ENCODE data around the gene APOA1. TPM values are rescaled to one million over a fixed set of nuclear protein-coding genes. Genes with fewer than 3 reads are reported as not detected.
"Not testable (repeated sequence)": the region's sequence is repeated elsewhere in the genome, so short reads cannot be mapped to it uniquely, and the experiment has no call there.

APOA1 gene
- total RNA-seq, 1 donor from 2014 or later, result not detected

DNA sequence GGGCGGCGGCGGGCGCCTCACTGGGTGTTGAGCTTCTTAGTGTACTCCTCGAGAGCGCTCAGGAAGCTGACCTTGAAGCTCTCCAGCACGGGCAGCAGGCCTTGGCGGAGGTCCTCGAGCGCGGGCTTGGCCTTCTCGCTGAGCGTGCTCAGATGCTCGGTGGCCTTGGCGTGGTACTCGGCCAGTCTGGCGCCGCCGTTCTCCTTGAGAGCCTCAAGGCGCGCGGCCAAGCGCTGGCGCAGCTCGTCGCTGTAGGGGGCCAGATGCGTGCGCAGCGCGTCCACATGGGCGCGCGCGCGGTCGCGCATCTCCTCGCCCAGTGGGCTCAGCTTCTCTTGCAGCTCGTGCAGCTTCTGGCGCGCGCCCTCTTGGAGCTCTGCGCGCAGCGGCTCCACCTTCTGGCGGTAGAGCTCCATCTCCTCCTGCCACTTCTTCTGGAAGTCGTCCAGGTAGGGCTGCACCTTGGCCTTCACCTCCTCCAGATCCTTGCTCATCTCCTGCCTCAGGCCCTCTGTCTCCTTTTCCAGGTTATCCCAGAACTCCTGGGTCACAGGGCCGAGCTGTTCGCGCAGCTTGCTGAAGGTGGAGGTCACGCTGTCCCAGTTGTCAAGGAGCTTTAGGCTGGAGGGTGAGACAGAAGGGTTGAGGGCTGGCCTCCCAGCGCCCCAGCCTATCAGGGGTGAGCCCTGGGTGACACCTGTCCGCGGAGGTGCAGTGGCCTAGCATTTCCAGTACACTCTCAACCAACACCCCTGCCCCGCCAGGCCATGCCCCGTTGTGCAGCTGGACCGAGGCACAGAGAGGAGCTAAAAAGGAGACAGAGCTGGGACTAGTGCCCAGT, 1.4 kb downstream of the APOA1 start:
- Mint-ChIP-seq H3K4me1 (peaks cover 11% of the 10 kb centered on the region), H3K36me3 (ENCODE audit: low read depth) (no peaks in the 10 kb centered on the region), H3K9me3 (no peaks in the 10 kb centered on the region), H3K4me3 (peak overlapping the region; percentile 63), H3K27me3 (peaks cover 4% of the 10 kb centered on the region), H3K27ac (peak overlapping the region; percentile 45)
- intact Hi-C loops (cut with micrococcal nuclease), result loop anchor here (2.0 kb wide), 2 partner anchors 17 to 45 kb away; partner anchors contain the start of gene APOA5
- peak; percentile 93 for DNase-seq

DNA sequence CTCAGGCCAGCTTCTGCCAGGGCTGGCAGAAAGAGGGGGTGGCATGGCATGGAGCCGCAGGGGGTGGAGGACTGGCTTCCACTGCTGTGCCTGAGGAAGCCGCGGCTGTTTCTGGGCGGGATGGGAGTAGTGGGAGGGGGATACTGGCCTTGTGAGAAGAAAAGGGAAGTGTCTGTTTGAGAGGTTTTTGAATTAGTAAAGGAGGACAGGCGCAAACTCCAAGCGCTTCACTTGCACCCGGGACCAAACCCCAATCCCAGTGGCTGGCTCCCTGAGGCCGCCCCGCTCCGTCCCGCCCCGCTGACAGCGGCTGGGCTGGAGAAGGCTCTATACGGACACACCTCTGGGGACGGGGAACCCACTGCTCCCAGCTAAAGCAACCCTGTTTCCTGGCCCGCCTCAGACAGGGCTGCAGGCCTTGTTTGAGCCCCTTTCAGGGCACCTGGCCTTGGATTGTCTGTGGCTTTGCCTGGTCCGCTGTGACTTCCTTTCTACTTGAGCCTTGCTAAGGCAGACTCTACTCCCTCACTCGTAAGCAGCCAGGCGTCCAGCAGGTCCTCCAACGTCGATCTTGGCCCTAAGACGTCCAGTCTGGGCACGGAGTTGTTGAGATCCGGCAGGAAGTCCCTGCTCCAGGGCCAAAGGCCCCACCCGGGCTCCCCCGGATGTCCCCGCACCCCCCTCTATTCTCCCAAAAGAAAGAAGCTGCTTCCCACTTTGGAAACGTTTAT, 2.2 kb downstream of the APOA1 start:
- H3K27ac Mint-ChIP-seq, result no peak overlapping the region
- peaks cover 4% of the 10 kb centered on the region for H3K27me3 Mint-ChIP-seq
- DNase-seq, result no peak
- H3K4me1 Mint-ChIP-seq, result peaks cover 8% of the 10 kb centered on the region
- no peaks in the 10 kb centered on the region for H3K36me3 Mint-ChIP-seq (ENCODE audit: low read depth)
- H3K4me3 Mint-ChIP-seq, result peak overlapping the region; percentile 63
- intact Hi-C loops (cut with micrococcal nuclease), result no loop called here
- no peaks in the 10 kb centered on the region for H3K9me3 Mint-ChIP-seq

DNA sequence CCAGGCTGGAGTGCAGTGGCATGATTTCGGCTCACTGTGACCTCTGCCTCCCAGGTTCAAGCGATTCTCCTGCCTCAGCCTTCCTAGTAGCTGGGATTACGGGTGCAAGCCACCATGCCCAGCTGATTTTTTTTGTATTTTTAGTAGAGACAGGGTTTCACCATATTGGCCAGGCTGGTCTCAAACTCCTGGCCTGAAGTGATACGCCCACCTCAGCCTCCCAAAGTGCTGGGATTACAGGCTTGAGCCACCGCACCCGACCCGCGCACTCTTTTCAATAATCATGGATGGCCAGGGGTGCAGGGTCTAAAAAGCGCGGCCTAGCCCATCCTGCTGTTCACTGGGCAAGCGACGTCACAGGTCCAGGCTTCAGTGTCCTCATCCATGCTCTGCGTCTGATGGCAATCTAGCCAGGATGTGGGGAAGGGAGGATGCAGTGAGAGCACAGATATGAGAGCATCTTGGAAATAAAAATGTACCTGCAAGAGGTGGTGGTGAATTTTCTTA, 2.8 kb downstream of the APOA1 start:
- H3K27me3 Mint-ChIP-seq; intact Hi-C loops (cut with micrococcal nuclease); DNase-seq; H3K27ac Mint-ChIP-seq; H3K9me3 Mint-ChIP-seq; H3K4me1 Mint-ChIP-seq; H3K36me3 Mint-ChIP-seq (ENCODE audit: low read depth): not testable (repeated sequence)
- H3K4me3 Mint-ChIP-seq, result peak overlapping the region; percentile 6

DNA sequence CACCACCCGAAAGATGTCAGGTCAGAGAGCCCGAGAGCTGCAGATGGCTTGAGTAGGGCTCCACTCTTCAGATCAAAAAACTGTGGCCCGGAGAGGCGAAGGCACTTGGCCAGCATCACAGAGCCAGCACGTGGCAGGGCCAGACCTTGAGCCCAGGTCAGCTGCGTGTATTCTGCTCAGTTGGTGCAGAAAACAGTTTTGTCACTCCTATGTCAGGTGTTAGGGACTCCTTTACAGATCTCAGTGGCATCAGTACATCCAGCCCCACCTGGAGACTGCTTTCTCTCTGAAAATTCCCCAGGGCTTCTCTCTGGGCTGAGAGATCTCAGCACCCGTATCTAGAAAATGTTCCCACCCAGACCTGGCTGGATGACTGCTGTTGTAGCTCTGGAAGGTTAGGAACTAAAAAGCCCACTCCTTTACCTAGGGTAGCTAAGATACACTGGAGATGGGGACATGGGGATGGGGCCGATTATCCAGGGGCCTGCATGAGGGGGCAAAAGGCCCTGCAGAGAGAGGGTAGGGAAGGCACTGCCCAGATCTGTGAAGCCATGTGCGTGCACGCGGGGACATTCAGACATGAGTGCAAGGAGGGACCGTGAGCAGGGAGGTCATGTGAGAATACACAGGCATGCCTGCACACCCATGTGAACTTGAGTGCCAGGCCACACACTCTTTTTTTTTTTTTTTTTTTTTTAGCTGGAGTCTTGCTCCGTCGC, 3.4 kb downstream of the APOA1 start:
- Mint-ChIP-seq H3K27ac (no peak overlapping the region), H3K4me3 (no peak overlapping the region), H3K36me3 (ENCODE audit: low read depth) (no peaks in the 10 kb centered on the region), H3K9me3 (no peaks in the 10 kb centered on the region), H3K27me3 (peaks cover 4% of the 10 kb centered on the region), H3K4me1 (peaks cover 8% of the 10 kb centered on the region)
- no peak for DNase-seq
- intact Hi-C loops (cut with micrococcal nuclease), result no loop called here

DNA sequence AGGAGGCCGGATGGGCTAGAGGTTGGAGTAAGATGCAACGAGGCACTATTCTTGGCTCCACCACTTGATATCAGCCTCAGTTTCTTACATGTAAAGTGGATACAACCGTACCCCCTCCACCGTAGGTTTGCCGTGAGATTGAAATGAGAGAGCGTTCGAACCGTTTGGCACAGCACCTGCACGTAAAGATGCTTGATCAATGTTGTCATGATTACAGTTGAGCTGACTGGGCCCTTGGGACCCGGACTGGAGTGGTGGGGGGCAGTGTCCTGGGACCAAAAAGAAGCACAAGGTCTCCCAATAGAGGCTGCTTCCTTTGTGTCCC, 4.0 kb downstream of the APOA1 start:
- Mint-ChIP-seq H3K4me3 (no peak overlapping the region), H3K27me3 (peaks cover 4% of the 10 kb centered on the region), H3K36me3 (ENCODE audit: low read depth) (no peaks in the 10 kb centered on the region), H3K9me3 (no peaks in the 10 kb centered on the region), H3K4me1 (peaks cover 6% of the 10 kb centered on the region), H3K27ac (no peak overlapping the region)
- intact Hi-C loops (cut with micrococcal nuclease), result no loop called here
- DNase-seq, result no peak

DNA sequence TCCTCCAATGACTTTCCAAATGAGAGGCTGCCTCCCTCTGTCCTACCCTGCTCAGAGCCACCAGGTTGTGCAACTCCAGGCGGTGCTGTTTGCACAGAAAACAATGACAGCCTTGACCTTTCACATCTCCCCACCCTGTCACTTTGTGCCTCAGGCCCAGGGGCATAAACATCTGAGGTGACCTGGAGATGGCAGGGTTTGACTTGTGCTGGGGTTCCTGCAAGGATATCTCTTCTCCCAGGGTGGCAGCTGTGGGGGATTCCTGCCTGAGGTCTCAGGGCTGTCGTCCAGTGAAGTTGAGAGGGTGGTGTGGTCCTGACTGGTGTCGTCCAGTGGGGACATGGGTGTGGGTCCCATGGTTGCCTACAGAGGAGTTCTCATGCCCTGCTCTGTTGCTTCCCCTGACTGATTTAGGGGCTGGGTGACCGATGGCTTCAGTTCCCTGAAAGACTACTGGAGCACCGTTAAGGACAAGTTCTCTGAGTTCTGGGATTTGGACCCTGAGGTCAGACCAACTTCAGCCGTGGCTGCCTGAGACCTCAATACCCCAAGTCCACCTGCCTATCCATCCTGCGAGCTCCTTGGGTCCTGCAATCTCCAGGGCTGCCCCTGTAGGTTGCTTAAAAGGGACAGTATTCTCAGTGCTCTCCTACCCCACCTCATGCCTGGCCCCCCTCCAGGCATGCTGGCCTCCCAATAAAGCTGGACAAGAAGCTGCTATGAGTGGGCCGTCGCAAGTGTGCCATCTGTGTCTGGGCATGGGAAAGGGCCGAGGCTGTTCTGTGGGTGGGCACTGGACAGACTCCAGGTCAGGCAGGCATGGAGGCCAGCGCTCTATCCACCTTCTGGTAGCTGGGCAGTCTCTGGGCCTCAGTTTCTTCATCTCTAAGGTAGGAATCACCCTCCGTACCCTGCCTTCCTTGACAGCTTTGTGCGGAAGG, 4.8 kb downstream of the APOA1 start:
- DNase-seq, result no peak
- H3K9me3 Mint-ChIP-seq, result no peaks in the 10 kb centered on the region

DNA sequence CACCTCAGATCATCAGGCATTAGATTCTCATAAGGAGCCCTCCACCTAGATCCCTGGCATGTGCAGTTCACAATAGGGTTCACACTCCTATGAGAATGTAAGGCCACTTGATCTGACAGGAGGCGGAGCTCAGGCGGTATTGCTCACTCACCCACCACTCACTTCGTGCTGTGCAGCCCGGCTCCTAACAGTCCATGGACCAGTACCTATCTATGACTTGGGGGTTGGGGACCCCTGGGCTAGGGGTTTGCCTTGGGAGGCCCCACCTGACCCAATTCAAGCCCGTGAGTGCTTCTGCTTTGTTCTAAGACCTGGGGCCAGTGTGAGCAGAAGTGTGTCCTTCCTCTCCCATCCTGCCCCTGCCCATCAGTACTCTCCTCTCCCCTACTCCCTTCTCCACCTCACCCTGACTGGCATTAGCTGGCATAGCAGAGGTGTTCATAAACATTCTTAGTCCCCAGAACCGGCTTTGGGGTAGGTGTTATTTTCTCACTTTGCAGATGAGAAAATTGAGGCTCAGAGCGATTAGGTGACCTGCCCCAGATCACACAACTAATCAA, 5.6 kb downstream of the APOA1 start:
- Mint-ChIP-seq H3K27me3 (peaks cover 4% of the 10 kb centered on the region), H3K27ac (no peak overlapping the region), H3K9me3 (no peaks in the 10 kb centered on the region), H3K4me1 (peaks cover 4% of the 10 kb centered on the region), H3K4me3 (no peak overlapping the region), H3K36me3 (ENCODE audit: low read depth) (no peaks in the 10 kb centered on the region)
- DNase-seq, result no peak
- intact Hi-C loops (cut with micrococcal nuclease), result no loop called here

More for the DNA sequence above, 4.8 kb downstream of the APOA1 start:
- Mint-ChIP-seq H3K36me3 (ENCODE audit: low read depth) (no peaks in the 10 kb centered on the region), H3K4me1 (peaks cover 4% of the 10 kb centered on the region), H3K4me3 (no peak overlapping the region), H3K27ac (no peak overlapping the region), H3K27me3 (peaks cover 4% of the 10 kb centered on the region)
- intact Hi-C loops (cut with micrococcal nuclease), result no loop called here

DNA sequence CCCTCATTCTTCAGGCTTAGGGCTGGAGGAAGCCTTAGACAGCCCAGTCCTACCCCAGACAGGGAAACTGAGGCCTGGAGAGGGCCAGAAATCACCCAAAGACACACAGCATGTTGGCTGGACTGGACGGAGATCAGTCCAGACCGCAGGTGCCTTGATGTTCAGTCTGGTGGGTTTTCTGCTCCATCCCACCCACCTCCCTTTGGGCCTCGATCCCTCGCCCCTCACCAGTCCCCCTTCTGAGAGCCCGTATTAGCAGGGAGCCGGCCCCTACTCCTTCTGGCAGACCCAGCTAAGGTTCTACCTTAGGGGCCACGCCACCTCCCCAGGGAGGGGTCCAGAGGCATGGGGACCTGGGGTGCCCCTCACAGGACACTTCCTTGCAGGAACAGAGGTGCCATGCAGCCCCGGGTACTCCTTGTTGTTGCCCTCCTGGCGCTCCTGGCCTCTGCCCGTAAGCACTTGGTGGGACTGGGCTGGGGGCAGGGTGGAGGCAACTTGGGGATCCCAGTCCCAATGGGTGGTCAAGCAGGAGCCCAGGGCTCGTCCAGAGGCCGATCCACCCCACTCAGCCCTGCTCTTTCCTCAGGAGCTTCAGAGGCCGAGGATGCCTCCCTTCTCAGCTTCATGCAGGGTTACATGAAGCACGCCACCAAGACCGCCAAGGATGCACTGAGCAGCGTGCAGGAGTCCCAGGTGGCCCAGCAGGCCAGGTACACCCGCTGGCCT, 7.1 kb downstream of the APOA1 start:
- Mint-ChIP-seq H3K4me1 (peaks cover under 1% of the 10 kb centered on the region), H3K27ac (no peak overlapping the region), H3K9me3 (no peaks in the 10 kb centered on the region), H3K4me3 (no peak overlapping the region), H3K27me3 (peaks cover 4% of the 10 kb centered on the region), H3K36me3 (ENCODE audit: low read depth) (no peaks in the 10 kb centered on the region)
- no peak for DNase-seq
- intact Hi-C loops (cut with micrococcal nuclease), result no loop called here

DNA sequence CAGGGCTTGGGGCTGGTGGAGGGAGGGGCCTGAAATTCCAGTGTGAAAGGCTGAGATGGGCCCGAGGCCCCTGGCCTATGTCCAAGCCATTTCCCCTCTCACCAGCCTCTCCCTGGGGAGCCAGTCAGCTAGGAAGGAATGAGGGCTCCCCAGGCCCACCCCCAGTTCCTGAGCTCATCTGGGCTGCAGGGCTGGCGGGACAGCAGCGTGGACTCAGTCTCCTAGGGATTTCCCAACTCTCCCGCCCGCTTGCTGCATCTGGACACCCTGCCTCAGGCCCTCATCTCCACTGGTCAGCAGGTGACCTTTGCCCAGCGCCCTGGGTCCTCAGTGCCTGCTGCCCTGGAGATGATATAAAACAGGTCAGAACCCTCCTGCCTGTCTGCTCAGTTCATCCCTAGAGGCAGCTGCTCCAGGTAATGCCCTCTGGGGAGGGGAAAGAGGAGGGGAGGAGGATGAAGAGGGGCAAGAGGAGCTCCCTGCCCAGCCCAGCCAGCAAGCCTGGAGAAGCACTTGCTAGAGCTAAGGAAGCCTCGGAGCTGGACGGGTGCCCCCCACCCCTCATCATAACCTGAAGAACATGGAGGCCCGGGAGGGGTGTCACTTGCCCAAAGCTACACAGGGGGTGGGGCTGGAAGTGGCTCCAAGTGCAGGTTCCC, 7.8 kb downstream of the APOA1 start, which contains the start of gene APOC3:
Gene APOC3 (plus strand): TSS at position 383 of the 659 bp plus-strand sequence. CDS start 676 bp downstream, outside the sequence.
- intact Hi-C loops (cut with micrococcal nuclease), result no loop called here
- no peaks in the 10 kb centered on the region for H3K36me3 Mint-ChIP-seq (ENCODE audit: low read depth)
- no peaks in the 10 kb centered on the region for H3K4me1 Mint-ChIP-seq
- H3K27ac Mint-ChIP-seq, result no peak within 1 kb of the TSS
- H3K4me3 Mint-ChIP-seq, result no peak within 1 kb of the TSS
- no peak for DNase-seq
- peaks cover 4% of the 10 kb centered on the region for H3K27me3 Mint-ChIP-seq
- H3K9me3 Mint-ChIP-seq, result no peaks in the 10 kb centered on the region

DNA sequence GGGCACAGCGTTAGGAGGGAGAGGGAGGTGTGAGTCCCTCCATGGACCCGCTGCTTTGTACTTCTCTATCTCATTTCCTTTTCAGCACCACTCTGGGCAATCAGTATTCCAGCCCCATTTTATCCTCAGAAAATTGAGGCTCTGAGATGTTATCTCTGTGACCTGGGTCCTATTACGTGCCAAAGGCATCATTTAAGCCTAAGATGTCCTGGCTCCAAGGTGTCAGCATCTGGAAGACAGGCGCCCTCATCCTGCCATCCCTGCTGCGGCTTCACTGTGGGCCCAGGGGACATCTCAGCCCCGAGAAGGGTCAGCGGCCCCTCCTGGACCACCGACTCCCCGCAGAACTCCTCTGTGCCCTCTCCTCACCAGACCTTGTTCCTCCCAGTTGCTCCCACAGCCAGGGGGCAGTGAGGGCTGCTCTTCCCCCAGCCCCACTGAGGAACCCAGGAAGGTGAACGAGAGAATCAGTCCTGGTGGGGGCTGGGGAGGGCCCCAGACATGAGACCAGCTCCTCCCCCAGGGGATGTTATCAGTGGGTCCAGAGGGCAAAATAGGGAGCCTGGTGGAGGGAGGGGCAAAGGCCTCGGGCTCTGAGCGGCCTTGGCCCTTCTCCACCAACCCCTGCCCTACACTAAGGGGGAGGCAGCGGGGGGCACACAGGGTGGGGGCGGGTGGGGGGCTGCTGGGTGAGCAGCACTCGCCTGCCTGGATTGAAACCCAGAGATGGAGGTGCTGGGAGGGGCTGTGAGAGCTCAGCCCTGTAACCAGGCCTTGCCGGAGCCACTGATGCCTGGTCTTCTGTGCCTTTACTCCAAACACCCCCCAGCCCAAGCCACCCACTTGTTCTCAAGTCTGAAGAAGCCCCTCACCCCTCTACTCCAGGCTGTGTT, 8.5 kb downstream of the APOA1 start:
- peaks cover 4% of the 10 kb centered on the region for H3K27me3 Mint-ChIP-seq
- H3K4me1 Mint-ChIP-seq, result no peaks in the 10 kb centered on the region
- H3K9me3 Mint-ChIP-seq, result no peaks in the 10 kb centered on the region
- no peak overlapping the region for H3K27ac Mint-ChIP-seq
- no peak for DNase-seq
- intact Hi-C loops (cut with micrococcal nuclease), result no loop called here
- no peaks in the 10 kb centered on the region for H3K36me3 Mint-ChIP-seq (ENCODE audit: low read depth)
- H3K4me3 Mint-ChIP-seq, result no peak overlapping the region

DNA sequence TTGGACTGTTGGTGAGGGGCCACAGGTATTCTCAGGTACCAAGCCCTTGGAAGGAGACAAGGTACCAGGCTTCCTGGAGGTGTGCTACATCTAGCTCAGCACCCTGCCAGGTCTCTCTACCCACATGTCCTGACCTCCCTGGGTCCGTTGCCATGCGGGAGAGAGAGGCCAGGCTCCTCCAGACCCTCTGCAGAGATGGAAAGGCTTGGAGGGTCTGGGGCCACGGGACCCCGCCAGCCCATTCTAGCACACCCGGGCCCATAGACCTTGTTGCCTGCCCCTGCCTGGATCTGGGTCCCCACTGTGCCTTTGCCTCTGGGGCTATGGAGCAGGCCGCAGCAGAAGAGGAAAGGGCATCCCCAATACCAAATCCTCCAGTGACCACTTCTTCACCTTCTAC, 10.0 kb downstream of the APOA1 start:
- Mint-ChIP-seq H3K36me3 (ENCODE audit: low read depth) (no peaks in the 10 kb centered on the region), H3K4me3 (no peak overlapping the region), H3K27me3 (no peaks in the 10 kb centered on the region), H3K9me3 (no peaks in the 10 kb centered on the region), H3K4me1 (no peaks in the 10 kb centered on the region), H3K27ac (no peak overlapping the region)
- DNase-seq, result no peak
- intact Hi-C loops (cut with micrococcal nuclease), result no loop called here

All from activated CD4-positive, alpha-beta T cell treated with anti-CD3 and anti-CD28 coated beads, Interleukin-2, amount 10 ng/mL, durations not matched to agents 24 days and 14 days (primary cell).